HEK293 (cell line): ENCODE results near the gene MAP7.

Experiments
- CTCF ChIA-PET: fragments of 350-600 bp; formaldehyde crosslinking; extraction: SDS; loops from one replicate; lab custom pipeline; 2021; ENCODE audit warnings: antibody characterized with exemption; lab: Yijun Ruan, JAX
- POLR2A ChIA-PET: fragments of 300-600 bp; formaldehyde crosslinking; extraction: SDS; loops from one replicate; lab custom pipeline; 2020; ENCODE audit warnings: antibody characterized with exemption, inconsistent platforms; lab: Yijun Ruan, JAX
- H3K27ac ChIP-seq: fragments of 200-500 bp; sonication (Bioruptor generic); 2 replicates; pipeline ENCODE4 v1.5.1; 2014; ENCODE audit warnings: low read depth, low read length, control low read depth, inconsistent platforms; ENCODE audit errors: extremely low read depth
- H3K36me3 ChIP-seq, 2 experiments: fragments of 200-500 bp in 1 of 2; sonication (Bioruptor generic) in 1 of 2; 1 replicate in 1 of 2; 2 replicates in 1 of 2; pipeline ENCODE4 v1.5.1; 2014 to 2017; ENCODE audit warnings: inconsistent platforms in 2 of 2, low read length in 2 of 2; ENCODE audit not compliant: control insufficient read depth in 2 of 2, insufficient read depth in 1 of 2
- H3K4me1 ChIP-seq: fragments of 200-500 bp; sonication (Bioruptor generic); 2 replicates; pipeline ENCODE4 v1.5.1; 2014; ENCODE audit warnings: mild to moderate bottlenecking, low read length, inconsistent platforms; ENCODE audit not compliant: control insufficient read depth, insufficient read depth
- H3K4me3 ChIP-seq: 2 replicates; pipeline ENCODE4 v1.5.1; 2011; ENCODE audit warnings: low read depth, mild to moderate bottlenecking, control low read depth, low read length, moderate library complexity
- H3K9me3 ChIP-seq: fragments of 200-500 bp; sonication (Bioruptor generic); 2 replicates; pipeline ENCODE4 v1.5.1; 2014; ENCODE audit warnings: low read depth, low read length, inconsistent platforms; ENCODE audit not compliant: control insufficient read depth, insufficient read depth
- SALL2 ChIP-seq: fragments of 450-650 bp; formaldehyde crosslinking; IDR thresholded peaks from 2 replicates; pipeline ENCODE4 v1.5.0; 2017; ENCODE audit warnings: missing biosample characterization, mild to moderate bottlenecking, missing genetic modification characterization, borderline replicate concordance
- SCRT1 ChIP-seq: fragments of 450-650 bp; formaldehyde crosslinking; IDR thresholded peaks from 2 replicates; pipeline ENCODE4 v1.5.1; 2016; ENCODE audit warnings: missing biosample characterization, missing genetic modification characterization, borderline replicate concordance
- SP3 ChIP-seq: fragments of 450-650 bp; formaldehyde crosslinking; IDR thresholded peaks from 2 replicates; pipeline ENCODE4 v1.5.1; 2016; ENCODE audit warnings: missing biosample characterization, missing genetic modification characterization
- ZBTB20 ChIP-seq: fragments of 450-650 bp; formaldehyde crosslinking; IDR thresholded peaks from 2 replicates; pipeline ENCODE4 v1.5.1; 2016; ENCODE audit warnings: missing biosample characterization, missing genetic modification characterization
- ZBTB21 ChIP-seq: fragments of 450-650 bp; formaldehyde crosslinking; IDR thresholded peaks from 2 replicates; pipeline ENCODE4 v1.5.1; 2017; ENCODE audit warnings: missing biosample characterization, missing genetic modification characterization
- ZNF133 ChIP-seq: fragments of 450-650 bp; formaldehyde crosslinking; IDR thresholded peaks from 2 replicates; pipeline ENCODE4 v1.5.1; 2016; ENCODE audit warnings: missing biosample characterization, missing genetic modification characterization
- ZNF404 ChIP-seq: fragments of 450-650 bp; formaldehyde crosslinking; IDR thresholded peaks from 2 replicates; pipeline ENCODE4 v1.5.1; 2017; ENCODE audit warnings: missing biosample characterization, missing genetic modification characterization
- ZNF510 ChIP-seq: fragments of 450-650 bp; formaldehyde crosslinking; IDR thresholded peaks from 2 replicates; pipeline ENCODE4 v1.5.1; 2018; ENCODE audit warnings: mild to moderate bottlenecking, missing genetic modification characterization, missing biosample characterization; ENCODE audit not compliant: insufficient replicate concordance
- ZNF626 ChIP-seq: fragments of 450-650 bp; sonication (Bioruptor Pico); formaldehyde crosslinking; IDR thresholded peaks from 2 replicates; pipeline ENCODE4 v1.5.1; 2018; ENCODE audit warnings: missing biosample characterization, missing genetic modification characterization, inconsistent platforms
- ZNF664 ChIP-seq: fragments of 450-650 bp; formaldehyde crosslinking; IDR thresholded peaks from 2 replicates; pipeline ENCODE4 v1.5.1; 2016; ENCODE audit warnings: missing biosample characterization, missing genetic modification characterization
- ZNF777 ChIP-seq: fragments of 450-650 bp; formaldehyde crosslinking; IDR thresholded peaks from 2 replicates; pipeline ENCODE4 v1.5.1; 2017; ENCODE audit warnings: missing biosample characterization, missing genetic modification characterization, borderline replicate concordance
- ZSCAN23 ChIP-seq: fragments of 450-650 bp; formaldehyde crosslinking; IDR thresholded peaks from 2 replicates; pipeline ENCODE4 v1.5.1; 2016; ENCODE audit warnings: missing biosample characterization, missing genetic modification characterization
- TF ChIP-seq, protein P1 (sequence below): fragments of 450-650 bp; formaldehyde crosslinking; IDR thresholded peaks from 2 replicates; pipeline ENCODE4 v1.5.1; 2016; ENCODE audit warnings: missing biosample characterization, missing genetic modification characterization, borderline replicate concordance
- TF ChIP-seq, protein P2 (sequence below): fragments of 450-650 bp; formaldehyde crosslinking; IDR thresholded peaks from 2 replicates; pipeline ENCODE4 v1.5.1; 2016; ENCODE audit warnings: missing biosample characterization, missing genetic modification characterization
- TF ChIP-seq, protein P3 (sequence below): fragments of 450-650 bp; formaldehyde crosslinking; IDR thresholded peaks from 2 replicates; pipeline ENCODE4 v1.5.1; 2017; ENCODE audit warnings: missing biosample characterization, missing genetic modification characterization
- TF ChIP-seq, protein P4 (sequence below): fragments of 450-650 bp; formaldehyde crosslinking; IDR thresholded peaks from 2 replicates; pipeline ENCODE4 v1.5.1; 2016; ENCODE audit warnings: missing biosample characterization, missing genetic modification characterization

The MAP7 gene

DNA sequence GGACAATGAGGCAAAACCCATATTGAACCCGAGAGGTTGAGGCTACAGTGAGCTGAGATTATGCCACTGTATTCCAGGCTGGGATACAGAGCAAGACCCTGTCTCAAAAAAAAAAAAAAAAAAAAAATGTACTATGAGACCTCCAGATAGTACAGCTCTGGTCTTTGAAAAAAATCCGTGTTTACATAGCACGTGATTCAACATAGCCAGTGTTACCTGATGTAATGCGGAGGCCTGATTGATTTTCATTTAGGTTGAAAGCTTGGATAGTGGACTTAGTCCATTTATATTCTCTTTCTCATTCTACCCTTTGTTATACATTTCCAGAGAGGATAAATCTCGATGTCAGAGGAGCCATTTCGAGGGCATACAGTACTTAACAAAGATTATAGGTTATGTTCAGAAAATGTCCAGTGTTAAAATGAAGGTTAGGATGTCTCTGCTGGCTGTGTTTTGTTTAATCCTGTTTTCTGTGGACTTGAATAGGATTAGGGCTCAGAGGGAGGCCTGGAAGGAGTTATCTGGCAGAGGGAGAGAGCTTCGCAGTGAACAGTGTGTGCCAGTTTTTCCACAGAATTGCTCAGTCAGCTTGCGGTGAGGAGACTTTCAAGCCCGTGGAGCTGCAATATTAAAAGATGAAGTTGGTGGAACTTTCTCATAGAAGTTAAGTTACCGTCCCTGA, 226.7 kb downstream of the MAP7 start:
- no peaks in the 10 kb centered on the region for H3K9me3 ChIP-seq
- TF ChIP-seq ZBTB21 (tag by site-specific recombination) (no peak), ZNF626 (tag by site-specific recombination) (no peak), ZNF133 (tag by site-specific recombination) (no peak), ZNF510 (tag by site-specific recombination) (no peak), SCRT1 (tag by site-specific recombination) (no peak), ZNF777 (no peak), SP3 (tag by site-specific recombination) (no peak), ZSCAN23 (tag by site-specific recombination) (no peak)
- TF ChIP-seq, protein P1, sequence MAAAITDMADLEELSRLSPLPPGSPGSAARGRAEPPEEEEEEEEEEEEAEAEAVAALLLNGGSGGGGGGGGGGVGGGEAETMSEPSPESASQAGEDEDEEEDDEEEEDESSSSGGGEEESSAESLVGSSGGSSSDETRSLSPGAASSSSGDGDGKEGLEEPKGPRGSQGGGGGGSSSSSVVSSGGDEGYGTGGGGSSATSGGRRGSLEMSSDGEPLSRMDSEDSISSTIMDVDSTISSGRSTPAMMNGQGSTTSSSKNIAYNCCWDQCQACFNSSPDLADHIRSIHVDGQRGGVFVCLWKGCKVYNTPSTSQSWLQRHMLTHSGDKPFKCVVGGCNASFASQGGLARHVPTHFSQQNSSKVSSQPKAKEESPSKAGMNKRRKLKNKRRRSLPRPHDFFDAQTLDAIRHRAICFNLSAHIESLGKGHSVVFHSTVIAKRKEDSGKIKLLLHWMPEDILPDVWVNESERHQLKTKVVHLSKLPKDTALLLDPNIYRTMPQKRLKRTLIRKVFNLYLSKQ (tag by site-specific recombination), result no peak
- H3K27ac ChIP-seq, result no peak overlapping the region
- CTCF ChIA-PET, result interaction anchor here (0.5 to 1.1 kb wide), 2 partner anchors 97 to 321 kb away, joined by 3 read pairs; no protein-coding TSS in a partner anchor
- H3K4me3 ChIP-seq, result no peak overlapping the region
- no peaks in the 10 kb centered on the region for H3K36me3 ChIP-seq
- POLR2A ChIA-PET, result no interaction called here
- 0 out of 2 replicates have a peak, but pooled peaks cover 3% of the 10 kb centered on the region for H3K4me1 ChIP-seq

DNA sequence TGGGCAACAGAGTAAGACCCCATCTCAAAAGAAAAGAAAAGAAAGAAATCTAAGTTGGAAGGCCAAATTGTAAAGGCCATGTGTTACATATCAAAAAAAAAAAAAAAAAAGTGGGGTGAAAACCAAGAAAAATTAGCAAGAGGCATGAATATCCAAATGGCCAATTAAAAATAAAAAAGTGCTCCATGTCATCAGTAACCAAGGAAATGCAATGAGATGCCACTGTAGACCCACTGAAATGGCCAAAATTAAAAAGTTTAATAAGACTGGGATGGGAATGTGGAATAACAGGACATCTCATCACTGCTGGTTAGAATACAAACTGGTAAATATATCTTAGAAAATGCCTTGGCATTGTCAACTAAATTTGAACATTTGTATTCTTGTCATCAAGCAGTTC, 230.5 kb downstream of the MAP7 start:
- H3K9me3 ChIP-seq, result no peaks in the 10 kb centered on the region
- TF ChIP-seq ZNF664, result no peak
- TF ChIP-seq, protein P2, sequence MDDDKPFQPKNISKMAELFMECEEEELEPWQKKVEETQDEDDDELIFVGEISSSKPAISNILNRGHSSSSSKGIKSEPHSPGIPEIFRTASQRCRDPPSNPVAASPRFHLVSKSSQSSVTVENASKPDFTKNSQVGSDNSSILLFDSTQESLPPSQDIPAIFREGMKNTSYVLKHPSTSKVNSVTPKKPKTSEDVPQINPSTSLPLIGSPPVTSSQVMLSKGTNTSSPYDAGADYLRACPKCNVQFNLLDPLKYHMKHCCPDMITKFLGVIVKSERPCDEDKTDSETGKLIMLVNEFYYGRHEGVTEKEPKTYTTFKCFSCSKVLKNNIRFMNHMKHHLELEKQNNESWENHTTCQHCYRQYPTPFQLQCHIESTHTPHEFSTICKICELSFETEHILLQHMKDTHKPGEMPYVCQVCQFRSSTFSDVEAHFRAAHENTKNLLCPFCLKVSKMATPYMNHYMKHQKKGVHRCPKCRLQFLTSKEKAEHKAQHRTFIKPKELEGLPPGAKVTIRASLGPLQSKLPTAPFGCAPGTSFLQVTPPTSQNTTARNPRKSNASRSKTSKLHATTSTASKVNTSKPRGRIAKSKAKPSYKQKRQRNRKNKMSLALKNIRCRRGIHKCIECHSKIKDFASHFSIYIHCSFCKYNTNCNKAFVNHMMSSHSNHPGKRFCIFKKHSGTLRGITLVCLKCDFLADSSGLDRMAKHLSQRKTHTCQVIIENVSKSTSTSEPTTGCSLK, result no peak
- TF ChIP-seq, protein P3, sequence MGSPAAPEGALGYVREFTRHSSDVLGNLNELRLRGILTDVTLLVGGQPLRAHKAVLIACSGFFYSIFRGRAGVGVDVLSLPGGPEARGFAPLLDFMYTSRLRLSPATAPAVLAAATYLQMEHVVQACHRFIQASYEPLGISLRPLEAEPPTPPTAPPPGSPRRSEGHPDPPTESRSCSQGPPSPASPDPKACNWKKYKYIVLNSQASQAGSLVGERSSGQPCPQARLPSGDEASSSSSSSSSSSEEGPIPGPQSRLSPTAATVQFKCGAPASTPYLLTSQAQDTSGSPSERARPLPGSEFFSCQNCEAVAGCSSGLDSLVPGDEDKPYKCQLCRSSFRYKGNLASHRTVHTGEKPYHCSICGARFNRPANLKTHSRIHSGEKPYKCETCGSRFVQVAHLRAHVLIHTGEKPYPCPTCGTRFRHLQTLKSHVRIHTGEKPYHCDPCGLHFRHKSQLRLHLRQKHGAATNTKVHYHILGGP (tag by site-specific recombination), result no peak
- no peak for TF ChIP-seq ZNF404
- TF ChIP-seq, protein P4, sequence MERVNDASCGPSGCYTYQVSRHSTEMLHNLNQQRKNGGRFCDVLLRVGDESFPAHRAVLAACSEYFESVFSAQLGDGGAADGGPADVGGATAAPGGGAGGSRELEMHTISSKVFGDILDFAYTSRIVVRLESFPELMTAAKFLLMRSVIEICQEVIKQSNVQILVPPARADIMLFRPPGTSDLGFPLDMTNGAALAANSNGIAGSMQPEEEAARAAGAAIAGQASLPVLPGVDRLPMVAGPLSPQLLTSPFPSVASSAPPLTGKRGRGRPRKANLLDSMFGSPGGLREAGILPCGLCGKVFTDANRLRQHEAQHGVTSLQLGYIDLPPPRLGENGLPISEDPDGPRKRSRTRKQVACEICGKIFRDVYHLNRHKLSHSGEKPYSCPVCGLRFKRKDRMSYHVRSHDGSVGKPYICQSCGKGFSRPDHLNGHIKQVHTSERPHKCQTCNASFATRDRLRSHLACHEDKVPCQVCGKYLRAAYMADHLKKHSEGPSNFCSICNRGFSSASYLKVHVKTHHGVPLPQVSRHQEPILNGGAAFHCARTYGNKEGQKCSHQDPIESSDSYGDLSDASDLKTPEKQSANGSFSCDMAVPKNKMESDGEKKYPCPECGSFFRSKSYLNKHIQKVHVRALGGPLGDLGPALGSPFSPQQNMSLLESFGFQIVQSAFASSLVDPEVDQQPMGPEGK (tag by site-specific recombination), result no peak
- no peak for TF ChIP-seq SALL2
- TF ChIP-seq ZBTB20 (tag by site-specific recombination), result no peak
- H3K27ac ChIP-seq, result no peak overlapping the region
- H3K4me1 ChIP-seq, result no peaks in the 10 kb centered on the region
- H3K36me3 ChIP-seq, result no peaks in the 10 kb centered on the region
- ChIA-PET POLR2A (no interaction called here), CTCF (no interaction called here)
- H3K4me3 ChIP-seq, result no peak overlapping the region
